Urinary bladder (tissue), 4 donors: Measurements from ENCODE around the gene EIF1AD. TPM values are rescaled to one million over a fixed set of nuclear protein-coding genes. Genes with fewer than 3 reads are reported as not detected.

Experiments used
- DNase-seq: peaks from one replicate; pipeline ENCODE4 v3.0.0-alpha.2; 2015; ENCODE audit errors: extremely low spot score
- H3K27ac ChIP-seq: one replicate; pipeline ENCODE4 v1.5.1; 2013; ENCODE audit warnings: low read depth, mild to moderate bottlenecking, moderate library complexity
- H3K36me3 ChIP-seq: one replicate; pipeline ENCODE4 v1.6.1; 2013; ENCODE audit warnings: mild to moderate bottlenecking, moderate library complexity; ENCODE audit not compliant: insufficient read depth
- H3K4me1 ChIP-seq: one replicate; pipeline ENCODE4 v1.6.1; 2013; ENCODE audit warnings: mild to moderate bottlenecking, moderate library complexity; ENCODE audit not compliant: insufficient read depth
- H3K4me3 ChIP-seq: one replicate; pipeline ENCODE4 v1.5.1; 2013; ENCODE audit warnings: low read depth, low read length
- WGBS: extraction: QIAGEN DNeasy Blood & Tissue Kit; methylation state at CpG from one replicate; pipeline ENCODE4 v1.1.7; 2013; 5-methylcytosine and 5-hydroxymethylcytosine counted together
- polyA plus RNA-seq: library from polyadenylated mRNA; stranded (reverse); fragments of 200-250 nt; gene quantifications from one replicate; pipeline ENCODE4 v1.2.3, GENCODE V29; 2013
- total RNA-seq: library from RNA; depleted of rRNA; stranded (reverse); fragments of >200 nt; gene quantifications from one replicate; pipeline ENCODE4 v1.2.3, GENCODE V29; 2014
- donor health status: healthy with polysubstance abuse.
- donor health status: healthy.

Gene EIF1AD, protein sequence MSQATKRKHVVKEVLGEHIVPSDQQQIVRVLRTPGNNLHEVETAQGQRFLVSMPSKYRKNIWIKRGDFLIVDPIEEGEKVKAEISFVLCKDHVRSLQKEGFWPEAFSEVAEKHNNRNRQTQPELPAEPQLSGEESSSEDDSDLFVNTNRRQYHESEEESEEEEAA
- total RNA-seq = 15.6 TPM
- 26.3 TPM for polyA plus RNA-seq

DNA sequence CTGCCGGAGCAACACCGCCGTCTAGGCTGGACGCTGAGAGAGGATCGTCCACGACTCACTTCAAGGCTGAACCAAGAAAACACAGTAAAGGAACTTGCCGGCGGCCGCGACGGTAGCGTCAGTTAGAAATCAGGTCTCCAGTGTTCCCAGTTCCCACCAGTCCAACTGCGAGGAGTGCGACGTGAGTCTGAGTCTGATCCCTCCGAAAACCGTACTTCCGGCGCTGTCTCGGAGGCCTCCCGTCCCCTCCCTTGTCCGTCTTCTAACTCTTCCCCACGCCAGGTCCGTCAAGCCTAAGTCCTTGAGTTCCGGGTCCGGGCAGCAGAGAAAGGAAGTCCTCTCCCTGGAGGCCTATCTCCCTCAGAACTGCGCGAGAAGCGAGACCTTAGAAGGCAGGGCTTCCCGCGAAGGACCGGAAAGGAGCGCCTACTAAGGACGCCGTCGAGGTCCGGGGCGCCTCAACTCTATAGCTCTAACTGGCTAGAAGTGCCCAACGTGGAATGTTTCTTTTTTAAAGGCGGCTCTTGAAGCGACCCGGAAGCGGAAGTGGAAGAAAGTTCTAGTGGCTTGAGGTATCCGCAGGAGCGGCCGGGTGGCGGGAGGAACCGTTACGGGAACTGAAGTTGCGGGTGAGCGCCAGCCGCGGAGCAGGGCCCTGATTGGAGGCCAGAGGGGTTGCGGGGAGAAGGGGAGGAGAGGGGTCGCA, at the start of gene EIF1AD, which contains the start of gene BANF1:
EIF1AD (minus strand) TSS at position 216 of the 706 bp plus-strand sequence. CDS start 1,768 bp downstream, outside the sequence.
BANF1 (plus strand) TSS at position 562 of the 706 bp plus-strand sequence. CDS start 748 bp downstream, outside the sequence.
- peaks cover 3% of the 10 kb centered on the region for H3K36me3 ChIP-seq

DNA sequence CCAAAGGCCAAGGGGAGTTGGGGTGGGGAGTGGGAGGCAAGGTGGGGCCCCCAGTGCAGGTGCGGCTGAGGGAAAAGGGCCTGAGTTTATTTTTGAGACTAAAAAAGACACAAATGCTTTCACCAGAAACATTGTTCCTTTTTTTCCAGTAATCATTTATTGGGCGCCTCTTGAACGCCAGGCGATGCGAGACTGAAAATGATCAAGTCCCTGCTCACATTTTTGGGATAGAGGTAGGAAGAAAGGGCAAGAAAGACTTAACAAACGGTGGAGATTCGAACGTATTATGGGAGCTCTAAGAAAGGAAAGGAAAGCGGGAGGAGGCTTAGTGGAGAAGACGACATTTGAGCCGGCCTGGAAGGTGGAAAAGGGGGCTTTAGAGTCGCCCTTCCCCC, 49.4 kb upstream of the EIF1AD start:
- Histone ChIP-seq H3K4me1 (no peaks in the 10 kb centered on the region), H3K36me3 (no peaks in the 10 kb centered on the region), H3K4me3 (peak overlapping the region; percentile 86), H3K27ac (peak overlapping the region; percentile 46)
- DNase-seq = no peak
- WGBS = 23% methylated on average over 12 of the region's 12 CpGs

More for the DNA sequence above, at the start of gene EIF1AD, which contains the start of gene BANF1:
- Histone ChIP-seq H3K4me3 (peak within 1 kb of the TSS; percentile 75), H3K4me1 (no peaks in the 10 kb centered on the region), H3K27ac (peak within 1 kb of the TSS; percentile 63)
- DNase-seq = peak; percentile 95
- under 1% methylated on average over 55 of the region's 55 CpGs for WGBS

DNA sequence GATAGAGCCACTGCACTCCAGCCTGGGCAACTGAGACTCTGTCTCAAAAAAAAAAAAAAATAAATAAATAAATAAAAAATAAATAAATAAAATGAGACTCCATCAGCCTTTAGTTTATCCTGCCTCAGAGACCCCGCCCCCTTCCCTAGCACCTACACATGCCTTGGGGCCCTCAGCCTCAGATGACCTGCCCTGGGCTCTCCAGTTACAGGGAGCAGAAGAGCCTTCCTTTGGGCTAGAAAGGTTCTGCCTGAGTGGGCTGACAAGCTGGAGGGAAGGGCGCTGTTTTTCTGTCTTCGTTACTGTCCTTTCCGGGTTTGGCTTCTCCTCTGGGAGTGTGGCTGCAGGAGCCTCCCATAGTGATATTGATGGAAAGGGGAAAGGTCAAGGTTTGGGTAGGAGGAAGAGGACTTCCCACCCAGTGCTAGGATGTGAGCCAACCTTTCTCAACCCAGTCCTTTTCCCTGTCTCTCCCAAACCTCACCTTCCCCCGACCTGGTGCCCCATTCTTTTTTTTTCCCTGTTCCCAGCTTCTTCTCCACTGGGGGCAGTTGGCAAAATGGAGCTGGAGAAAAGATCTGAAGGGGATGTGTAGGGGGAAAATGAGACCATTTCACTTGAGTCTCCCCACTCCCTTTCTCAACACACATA, 48.7 kb upstream of the EIF1AD start:
- WGBS = 83% methylated on average over 5 of the region's 5 CpGs
- Histone ChIP-seq H3K36me3 (no peaks in the 10 kb centered on the region), H3K4me1 (no peaks in the 10 kb centered on the region), H3K4me3 (no peak overlapping the region), H3K27ac (no peak overlapping the region)
- DNase-seq = no peak

DNA sequence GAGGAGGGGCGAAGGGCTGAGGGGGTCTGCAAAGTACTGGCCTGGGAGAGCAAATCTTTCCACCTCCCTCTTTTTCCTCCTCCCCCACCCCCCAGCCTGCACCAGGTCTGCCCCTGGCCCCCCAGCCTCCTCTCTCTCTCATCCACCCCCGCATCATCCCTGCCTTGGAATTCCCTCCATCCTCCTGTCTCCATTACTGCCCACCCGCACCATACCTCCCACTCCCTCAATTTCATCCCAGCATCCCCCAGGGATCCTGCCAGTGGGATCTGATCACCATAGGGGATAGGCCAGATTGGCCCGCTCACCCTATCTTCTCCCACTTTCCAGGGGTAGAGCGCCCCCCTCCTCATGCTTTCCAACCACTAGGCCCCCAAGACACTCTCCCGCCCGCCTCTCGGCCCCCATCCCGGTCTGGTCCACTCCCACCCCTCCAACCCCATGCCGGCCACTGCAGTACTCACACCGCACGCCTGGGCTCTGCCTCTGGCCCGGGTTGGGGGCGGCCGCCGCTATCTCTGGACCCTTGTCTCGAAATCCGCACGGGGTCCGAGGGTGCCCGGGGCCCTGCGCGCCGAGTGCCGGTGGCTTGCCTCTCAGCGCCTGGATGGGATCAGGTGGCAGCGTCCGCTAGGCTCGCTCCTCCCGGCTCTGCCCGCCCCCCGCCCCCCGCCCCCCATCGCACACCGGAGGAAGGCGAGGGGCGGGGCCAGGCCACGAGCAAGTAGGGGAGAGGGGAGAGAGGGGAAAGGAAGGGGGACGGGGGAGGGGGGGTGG, 46.8 kb upstream of the EIF1AD start, which contains the start of gene GAL3ST3:
GAL3ST3 (minus strand) TSS at position 615 of the 777 bp plus-strand sequence. CDS start 3,746 bp downstream, outside the sequence.
- Histone ChIP-seq H3K4me3 (no peak within 1 kb of the TSS), H3K4me1 (no peaks in the 10 kb centered on the region), H3K36me3 (no peaks in the 10 kb centered on the region), H3K27ac (no peak within 1 kb of the TSS)
- no peak for DNase-seq
- 10% methylated on average over 39 of the region's 39 CpGs for WGBS

DNA sequence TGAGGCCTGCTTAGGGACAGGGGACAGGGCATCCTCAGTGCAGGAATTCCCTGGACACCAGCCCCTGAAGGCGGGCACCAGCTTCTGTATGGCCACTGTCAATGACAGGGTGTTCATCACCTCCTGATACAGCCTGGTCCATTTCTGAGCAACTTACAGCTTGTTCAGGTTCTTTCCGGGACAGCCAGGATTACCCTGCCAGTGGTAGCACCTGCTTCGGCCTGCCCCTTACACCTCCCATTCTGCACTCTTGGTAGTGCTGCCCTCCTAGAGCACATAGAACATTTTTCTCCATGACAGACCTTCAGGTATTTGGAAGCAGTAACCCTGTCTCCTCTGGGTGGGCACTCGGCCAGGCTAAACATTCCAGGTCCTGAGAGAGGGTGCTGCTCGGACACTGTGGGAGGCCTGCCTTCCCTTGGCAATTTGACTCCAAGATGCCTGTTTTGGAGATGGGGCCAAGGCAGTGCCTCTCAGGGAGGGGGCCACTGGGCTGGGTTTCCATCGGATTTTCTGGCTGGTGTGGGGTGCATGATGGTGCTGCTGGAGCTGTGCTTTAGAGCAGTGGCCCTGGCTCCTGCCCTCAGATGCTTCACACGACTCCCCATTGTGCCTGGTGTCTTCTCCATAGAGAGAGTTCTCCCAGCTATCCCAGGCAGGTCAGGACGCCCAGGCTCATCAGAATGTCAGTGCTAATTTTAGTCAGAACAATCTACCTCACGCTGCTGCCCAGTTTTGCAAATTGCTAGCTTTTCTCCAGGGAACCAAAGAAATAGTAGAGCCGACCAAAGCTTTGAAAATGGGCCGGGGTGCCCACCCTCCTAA, 45.8 kb upstream of the EIF1AD start:
- Histone ChIP-seq H3K36me3 (no peaks in the 10 kb centered on the region), H3K4me3 (no peak overlapping the region), H3K4me1 (no peaks in the 10 kb centered on the region), H3K27ac (no peak overlapping the region)
- 68% methylated on average over 11 of the region's 11 CpGs for WGBS
- DNase-seq = no peak

DNA sequence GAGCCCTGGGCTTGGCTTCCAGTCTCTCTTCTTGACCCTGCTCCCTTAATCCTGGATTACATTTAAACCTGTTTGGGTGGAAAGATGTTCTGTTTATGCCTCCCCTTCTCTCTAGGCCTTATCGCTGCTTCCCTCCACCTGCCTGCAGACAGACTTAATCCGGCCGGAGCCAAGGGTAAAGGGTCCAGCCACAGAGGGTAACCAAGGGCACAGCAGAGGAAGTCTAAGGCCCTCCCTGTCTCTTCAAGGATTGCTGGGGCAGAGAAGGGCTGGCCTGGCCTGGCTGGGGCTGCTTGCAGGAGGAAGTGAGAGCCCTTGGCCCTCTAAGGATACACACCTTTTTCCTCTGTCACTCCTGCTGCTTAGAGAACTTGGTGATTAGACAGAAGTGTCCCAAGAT, 44.9 kb upstream of the EIF1AD start:
- Histone ChIP-seq H3K36me3 (no peaks in the 10 kb centered on the region), H3K27ac (no peak overlapping the region), H3K4me3 (no peak overlapping the region), H3K4me1 (no peaks in the 10 kb centered on the region)
- no peak for DNase-seq
- 93% methylated on average over 3 of the region's 3 CpGs for WGBS

DNA sequence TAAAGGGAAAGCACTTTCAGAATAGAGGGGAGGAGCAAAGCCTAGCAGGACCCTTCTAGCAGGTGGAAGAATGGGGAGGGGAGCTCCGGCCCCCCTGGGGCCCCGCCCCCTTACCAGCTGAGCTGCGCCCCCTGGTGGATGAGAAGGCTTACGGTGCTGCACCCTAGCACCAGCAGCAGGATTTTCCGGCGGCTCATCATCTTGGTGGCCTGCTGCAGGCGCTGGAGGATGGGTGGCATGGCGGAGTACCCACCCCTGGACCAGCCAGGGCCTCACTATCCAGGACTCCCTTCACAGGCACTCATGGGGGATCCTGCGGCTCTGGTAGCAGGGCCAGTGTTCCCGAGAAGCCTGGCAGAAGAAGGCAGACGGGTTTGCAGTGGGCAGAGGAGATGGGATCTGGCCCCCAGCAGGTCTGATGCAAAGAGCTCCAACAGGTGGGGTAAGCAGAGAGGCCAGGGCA, 43.3 kb upstream of the EIF1AD start:
- H3K36me3 ChIP-seq = no peaks in the 10 kb centered on the region
- 11% methylated on average over 11 of the region's 11 CpGs for WGBS
- H3K27ac ChIP-seq = no peak overlapping the region

DNA sequence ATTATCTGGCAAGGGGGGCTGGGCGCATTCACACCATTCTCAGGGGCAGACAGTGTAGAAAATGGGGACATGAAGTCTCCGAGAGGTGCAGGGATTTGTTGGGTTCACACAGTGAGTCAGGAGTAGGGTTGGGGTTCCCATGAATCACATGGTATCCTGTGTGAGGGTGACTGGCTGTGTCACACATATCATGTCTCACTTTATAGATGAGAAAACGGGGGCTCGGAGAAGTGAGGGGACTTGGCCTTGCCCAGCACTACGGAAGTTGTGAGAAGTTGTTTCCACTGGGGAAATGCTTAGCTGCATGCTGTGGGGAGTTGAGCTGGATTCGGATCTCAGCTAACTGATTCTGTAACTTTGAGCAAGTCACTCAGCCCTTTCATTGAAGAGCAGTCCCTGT, 42.8 kb upstream of the EIF1AD start:
- no peaks in the 10 kb centered on the region for H3K4me1 ChIP-seq
- no peak overlapping the region for H3K27ac ChIP-seq
- no peak overlapping the region for H3K4me3 ChIP-seq
- no peaks in the 10 kb centered on the region for H3K36me3 ChIP-seq
- no peak for DNase-seq
- 64% methylated on average over 6 of the region's 6 CpGs for WGBS

More for the DNA sequence above, 43.3 kb upstream of the EIF1AD start:
- H3K4me1 ChIP-seq = no peaks in the 10 kb centered on the region
- H3K4me3 ChIP-seq = no peak overlapping the region
- DNase-seq = no peak

DNA sequence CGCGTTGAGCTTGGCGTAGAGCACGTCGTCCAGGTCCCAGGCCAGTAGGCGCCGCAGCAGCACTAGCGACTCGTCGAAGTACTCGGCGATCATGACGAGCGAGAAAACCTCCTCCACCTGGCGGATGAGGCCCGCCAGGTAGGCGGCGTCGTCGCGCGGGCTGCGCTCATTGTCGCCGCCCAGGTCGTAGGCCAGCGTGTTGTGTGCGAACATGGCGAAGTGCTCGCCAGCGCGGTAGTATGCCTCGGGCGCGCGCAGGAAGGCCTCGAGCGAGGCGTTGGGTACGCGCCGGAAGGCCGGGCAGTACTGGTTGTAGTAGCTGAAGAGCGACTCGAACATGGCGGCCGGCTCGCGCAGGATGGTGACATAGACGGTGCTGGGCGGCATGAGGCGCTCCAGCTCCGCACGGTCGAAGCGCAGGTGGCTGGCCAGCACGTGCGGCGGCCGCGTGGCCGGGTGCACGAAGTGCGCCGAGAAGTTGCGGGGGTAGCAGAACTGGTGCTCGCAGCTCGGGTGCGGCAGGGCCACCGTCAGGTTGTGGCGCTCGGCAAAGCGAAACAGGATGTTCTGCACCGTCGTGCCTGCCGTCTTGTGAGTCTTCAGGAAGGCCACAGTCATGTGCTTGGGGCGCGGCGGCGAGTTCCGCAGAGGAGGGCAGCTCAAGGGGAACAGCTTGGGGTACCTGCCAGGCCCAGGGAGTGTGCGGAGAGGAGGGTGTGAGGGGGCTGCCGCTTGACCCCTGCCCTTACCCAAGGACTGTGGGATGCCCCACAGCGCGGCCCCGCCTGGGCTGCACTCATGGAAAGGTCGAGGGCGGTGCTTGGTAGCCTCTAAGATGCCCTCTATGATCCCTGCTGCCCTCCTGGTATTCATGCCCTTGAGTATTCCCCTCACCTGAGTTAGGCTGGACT, 41.3 kb upstream of the EIF1AD start:
- H3K27ac ChIP-seq = no peak overlapping the region
- H3K36me3 ChIP-seq = no peaks in the 10 kb centered on the region
- H3K4me3 ChIP-seq = no peak overlapping the region
- 97% methylated on average over 88 of the region's 88 CpGs for WGBS
- no peak for DNase-seq
- no peaks in the 10 kb centered on the region for H3K4me1 ChIP-seq

DNA sequence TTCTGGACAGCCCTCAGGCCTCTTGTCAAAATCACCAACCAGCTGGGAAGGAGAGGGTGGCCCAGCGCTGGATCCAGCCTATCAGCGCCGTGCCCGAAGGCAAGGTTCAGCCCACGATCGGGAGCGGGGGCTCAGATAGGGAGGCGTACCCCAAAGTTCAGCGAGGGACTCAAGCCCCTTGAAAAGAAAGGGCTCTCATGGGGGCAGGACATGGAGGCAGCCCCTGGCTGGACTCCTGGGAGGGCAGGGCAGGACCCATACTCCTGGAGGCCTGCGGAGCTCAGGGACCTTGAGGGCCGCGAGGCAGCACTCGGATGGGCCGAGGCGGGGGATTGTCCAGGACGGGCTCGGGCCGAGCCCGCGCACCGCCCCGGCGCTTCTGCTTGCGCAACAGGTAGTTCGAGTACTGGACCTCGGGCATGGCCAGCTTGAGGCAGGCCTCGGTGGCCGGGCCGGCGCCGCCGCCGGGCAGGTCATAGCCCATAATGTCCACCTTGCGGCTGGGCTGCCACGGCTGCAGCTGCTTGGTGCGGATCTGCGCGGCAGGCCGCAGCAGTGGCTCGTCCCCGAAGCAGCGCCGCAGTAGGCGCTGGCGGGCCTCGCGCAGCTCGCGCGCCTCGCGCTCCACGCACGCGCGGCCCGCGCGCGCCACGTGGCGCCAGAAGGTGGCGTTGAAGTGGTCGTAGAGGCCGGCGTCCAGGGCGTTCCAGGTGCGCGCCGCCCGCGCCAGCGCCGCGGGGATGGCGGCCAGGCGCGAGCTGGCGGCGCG, 40.5 kb upstream of the EIF1AD start:
- H3K4me1 ChIP-seq = no peaks in the 10 kb centered on the region
- no peaks in the 10 kb centered on the region for H3K36me3 ChIP-seq
- no peak overlapping the region for H3K27ac ChIP-seq
- no peak overlapping the region for H3K4me3 ChIP-seq
- no peak for DNase-seq
- 97% methylated on average over 81 of the region's 81 CpGs for WGBS

DNA sequence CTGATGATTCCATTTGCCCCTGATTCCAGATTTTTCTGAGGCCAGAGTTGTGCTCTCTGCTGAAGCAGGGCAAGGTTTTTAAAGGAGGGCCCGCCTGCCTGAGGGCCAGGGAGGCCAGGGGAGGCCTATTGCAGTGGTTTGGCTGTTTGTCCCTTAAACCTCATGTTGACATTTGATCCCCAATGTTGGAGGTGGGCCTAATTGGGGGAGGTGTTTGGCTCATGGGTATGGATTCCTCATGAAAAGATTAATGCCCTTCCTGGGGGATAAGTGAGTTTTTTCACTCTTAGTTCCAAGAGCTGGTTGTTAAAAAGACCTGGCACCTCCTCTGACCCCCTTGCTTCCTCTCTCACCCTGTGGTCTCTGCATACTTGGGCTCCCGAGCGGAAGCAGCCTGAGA, 37.8 kb upstream of the EIF1AD start:
- 78% methylated on average over 3 of the region's 3 CpGs for WGBS
- no peak overlapping the region for H3K27ac ChIP-seq
- H3K4me3 ChIP-seq = no peak overlapping the region

More for the DNA sequence above, 37.8 kb upstream of the EIF1AD start:
- Histone ChIP-seq H3K4me1 (no peaks in the 10 kb centered on the region), H3K36me3 (no peaks in the 10 kb centered on the region)
- DNase-seq = no peak
